ENCODE measurements around the gene CCNB1.

The CCNB1 gene

DNA sequence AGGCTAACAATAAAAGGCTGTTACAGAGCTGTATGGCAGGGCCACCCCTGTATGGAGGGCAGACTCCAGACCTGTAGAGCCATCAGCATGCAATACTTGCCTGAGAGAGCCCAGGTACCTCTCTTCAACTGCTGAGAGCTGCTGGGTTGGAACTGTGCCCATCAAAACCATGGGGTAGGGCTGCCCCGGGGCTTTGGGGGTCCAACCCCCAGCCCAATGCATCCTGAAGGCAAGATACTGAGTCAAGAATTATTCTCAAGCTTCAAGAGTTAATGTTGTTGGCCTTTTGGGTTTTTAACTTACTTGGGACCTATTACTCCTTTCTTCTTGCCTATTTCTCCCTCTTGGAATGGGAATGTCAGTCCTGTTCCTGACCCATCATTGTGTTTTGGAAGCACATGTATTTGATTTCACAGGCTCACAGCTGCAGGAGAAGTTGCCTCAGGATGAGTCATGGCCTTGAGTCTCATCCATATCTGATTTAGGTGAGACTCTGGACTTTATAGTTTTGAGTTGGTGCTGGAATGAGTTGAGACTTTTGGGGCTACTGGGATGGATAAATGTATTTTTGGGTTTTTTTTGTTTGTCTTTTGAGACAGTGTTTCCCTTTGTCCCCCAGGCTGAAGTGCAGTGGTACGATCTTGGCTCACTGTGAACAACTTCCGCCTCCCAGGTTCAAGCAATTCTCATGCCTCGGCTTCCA is 46.7 kb downstream of the CCNB1 start:
- no peak for TF ChIP-seq TCF12 (IDR thresholded peaks at IDR 0.05; ENCODE audit: low read depth)
- TF ChIP-seq, protein P1, sequence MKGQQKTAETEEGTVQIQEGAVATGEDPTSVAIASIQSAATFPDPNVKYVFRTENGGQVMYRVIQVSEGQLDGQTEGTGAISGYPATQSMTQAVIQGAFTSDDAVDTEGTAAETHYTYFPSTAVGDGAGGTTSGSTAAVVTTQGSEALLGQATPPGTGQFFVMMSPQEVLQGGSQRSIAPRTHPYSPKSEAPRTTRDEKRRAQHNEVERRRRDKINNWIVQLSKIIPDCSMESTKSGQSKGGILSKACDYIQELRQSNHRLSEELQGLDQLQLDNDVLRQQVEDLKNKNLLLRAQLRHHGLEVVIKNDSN (IDR thresholded peaks at IDR 0.05) = no peak
- no peak for TF ChIP-seq ZBTB7A (IDR thresholded peaks at IDR 0.05; ENCODE audit: low read depth)
- no peak for TF ChIP-seq CREB1 (IDR thresholded peaks at IDR 0.05; ENCODE audit: low read depth)
- TF ChIP-seq RAD21 (IDR thresholded peaks at IDR 0.05; ENCODE audit: low read depth) = no peak
- TF ChIP-seq EP300 (IDR thresholded peaks at IDR 0.05; ENCODE audit: borderline replicate concordance) = no peak
- TF ChIP-seq CEBPB (IDR thresholded peaks at IDR 0.05) = no peak
- TF ChIP-seq NFIC (IDR thresholded peaks at IDR 0.05) = no peak
- no peak for TF ChIP-seq YY1 (IDR thresholded peaks at IDR 0.05; ENCODE audit: low read depth)
- TF ChIP-seq, protein P2, sequence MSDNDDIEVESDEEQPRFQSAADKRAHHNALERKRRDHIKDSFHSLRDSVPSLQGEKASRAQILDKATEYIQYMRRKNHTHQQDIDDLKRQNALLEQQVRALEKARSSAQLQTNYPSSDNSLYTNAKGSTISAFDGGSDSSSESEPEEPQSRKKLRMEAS (IDR thresholded peaks at IDR 0.05) = no peak
- TF ChIP-seq, protein P3, sequence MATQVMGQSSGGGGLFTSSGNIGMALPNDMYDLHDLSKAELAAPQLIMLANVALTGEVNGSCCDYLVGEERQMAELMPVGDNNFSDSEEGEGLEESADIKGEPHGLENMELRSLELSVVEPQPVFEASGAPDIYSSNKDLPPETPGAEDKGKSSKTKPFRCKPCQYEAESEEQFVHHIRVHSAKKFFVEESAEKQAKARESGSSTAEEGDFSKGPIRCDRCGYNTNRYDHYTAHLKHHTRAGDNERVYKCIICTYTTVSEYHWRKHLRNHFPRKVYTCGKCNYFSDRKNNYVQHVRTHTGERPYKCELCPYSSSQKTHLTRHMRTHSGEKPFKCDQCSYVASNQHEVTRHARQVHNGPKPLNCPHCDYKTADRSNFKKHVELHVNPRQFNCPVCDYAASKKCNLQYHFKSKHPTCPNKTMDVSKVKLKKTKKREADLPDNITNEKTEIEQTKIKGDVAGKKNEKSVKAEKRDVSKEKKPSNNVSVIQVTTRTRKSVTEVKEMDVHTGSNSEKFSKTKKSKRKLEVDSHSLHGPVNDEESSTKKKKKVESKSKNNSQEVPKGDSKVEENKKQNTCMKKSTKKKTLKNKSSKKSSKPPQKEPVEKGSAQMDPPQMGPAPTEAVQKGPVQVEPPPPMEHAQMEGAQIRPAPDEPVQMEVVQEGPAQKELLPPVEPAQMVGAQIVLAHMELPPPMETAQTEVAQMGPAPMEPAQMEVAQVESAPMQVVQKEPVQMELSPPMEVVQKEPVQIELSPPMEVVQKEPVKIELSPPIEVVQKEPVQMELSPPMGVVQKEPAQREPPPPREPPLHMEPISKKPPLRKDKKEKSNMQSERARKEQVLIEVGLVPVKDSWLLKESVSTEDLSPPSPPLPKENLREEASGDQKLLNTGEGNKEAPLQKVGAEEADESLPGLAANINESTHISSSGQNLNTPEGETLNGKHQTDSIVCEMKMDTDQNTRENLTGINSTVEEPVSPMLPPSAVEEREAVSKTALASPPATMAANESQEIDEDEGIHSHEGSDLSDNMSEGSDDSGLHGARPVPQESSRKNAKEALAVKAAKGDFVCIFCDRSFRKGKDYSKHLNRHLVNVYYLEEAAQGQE (IDR thresholded peaks at IDR 0.05; ENCODE audit: low read depth) = no peak
- TF ChIP-seq FOXM1 (IDR thresholded peaks at IDR 0.05; ENCODE audit: borderline replicate concordance, low read depth) = no peak
- no peak for TF ChIP-seq TAF1 (IDR thresholded peaks at IDR 0.05; ENCODE audit: low read depth)
- no peak for TF ChIP-seq TEAD4 (IDR thresholded peaks at IDR 0.05)
- no peak for TF ChIP-seq EGR1 (IDR thresholded peaks at IDR 0.05)

DNA sequence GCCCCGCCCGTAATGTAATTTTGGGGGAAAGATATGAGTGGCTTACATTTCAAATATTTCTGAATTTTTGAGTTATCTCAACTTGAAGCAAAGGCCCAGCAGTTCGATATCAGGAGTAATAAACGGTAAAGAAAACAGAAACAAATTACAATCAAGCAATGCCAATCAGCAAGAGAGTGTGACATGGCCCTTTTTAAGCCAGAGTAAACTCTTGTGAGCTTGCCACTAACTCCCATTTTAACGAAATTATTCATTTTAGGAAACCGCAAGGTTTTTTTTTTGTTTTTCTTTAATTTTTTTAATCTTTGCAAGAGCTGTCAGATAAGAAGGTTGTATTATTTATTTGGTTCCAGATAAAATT is 50.2 kb downstream of the CCNB1 start:
- TF ChIP-seq EP300 (IDR thresholded peaks at IDR 0.05; ENCODE audit: borderline replicate concordance) = no peak
- TF ChIP-seq, protein P1 (IDR thresholded peaks at IDR 0.05) = no peak
- TF ChIP-seq TCF12 (IDR thresholded peaks at IDR 0.05; ENCODE audit: low read depth) = no peak
- TF ChIP-seq CREB1 (IDR thresholded peaks at IDR 0.05; ENCODE audit: low read depth) = no peak
- no peak; the same call in 1 of the 2 replicates for TF ChIP-seq ZBTB7A (IDR thresholded peaks at IDR 0.05; ENCODE audit: low read depth)
- no peak for TF ChIP-seq NFIC (IDR thresholded peaks at IDR 0.05)
- no peak for TF ChIP-seq YY1 (IDR thresholded peaks at IDR 0.05; ENCODE audit: low read depth)

DNA sequence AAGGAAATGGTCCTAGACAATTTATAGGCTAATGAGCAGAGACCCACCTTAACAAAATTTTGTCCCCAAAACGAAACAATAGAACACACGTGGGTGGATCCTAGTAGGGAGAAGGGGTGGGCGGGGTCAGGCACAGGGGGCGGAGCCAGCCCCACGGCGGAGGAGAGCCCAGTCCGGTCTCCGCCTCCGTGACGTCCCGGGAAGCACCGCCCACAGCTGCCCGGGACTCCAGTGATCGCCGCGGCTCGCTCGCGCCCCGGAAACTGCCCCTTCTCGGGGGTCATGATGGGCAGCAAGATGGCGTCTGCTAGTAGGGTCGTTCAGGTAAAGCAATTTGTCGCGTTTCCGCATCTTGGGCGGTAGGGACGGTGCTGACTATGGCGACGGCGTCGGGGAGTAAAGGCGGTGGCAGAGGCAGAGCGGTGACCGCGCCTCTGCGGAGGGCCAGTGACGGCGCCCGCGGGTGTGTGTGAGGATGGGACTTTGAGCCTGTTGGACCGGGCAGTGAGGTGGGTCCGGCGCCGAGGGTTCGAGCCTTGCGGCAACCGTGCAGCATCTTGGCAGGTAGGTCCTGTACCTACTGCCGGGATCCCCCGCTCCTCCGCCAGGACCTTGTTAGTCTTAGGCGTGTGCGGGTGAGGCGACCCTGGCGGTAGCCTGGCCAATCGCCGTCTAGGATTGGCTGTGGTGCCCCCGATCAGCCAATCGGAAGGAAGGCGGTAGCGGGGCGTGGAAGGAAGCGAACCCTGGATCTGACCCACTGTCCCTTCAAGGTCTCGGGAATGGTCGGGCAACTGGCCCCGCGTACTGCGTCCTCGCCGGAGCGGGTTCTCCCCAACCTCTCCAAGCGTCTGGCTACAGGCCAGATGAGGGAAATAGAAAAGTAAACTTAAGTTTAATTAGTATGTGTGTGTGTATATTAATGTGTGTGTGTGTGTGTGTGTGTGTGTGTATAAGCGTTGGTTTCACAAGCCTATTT is 50.9 kb downstream of the CCNB1 start:
- TF ChIP-seq EP300 (IDR thresholded peaks at IDR 0.05; ENCODE audit: borderline replicate concordance) (peak; percentile 30; the same call in 1 of the 2 replicates), YY1 (IDR thresholded peaks at IDR 0.05; ENCODE audit: low read depth) (peak; percentile 92), NFIC (IDR thresholded peaks at IDR 0.05) (peak; percentile 4; the same call in 1 of the 2 replicates), CEBPB (IDR thresholded peaks at IDR 0.05) (no peak), EGR1 (IDR thresholded peaks at IDR 0.05) (no peak; the same call in 1 of the 2 replicates), TCF12 (IDR thresholded peaks at IDR 0.05; ENCODE audit: low read depth) (peak; percentile 26; the same call in 1 of the 2 replicates), TAF1 (IDR thresholded peaks at IDR 0.05; ENCODE audit: low read depth) (peak; percentile 52; the same call in 1 of the 2 replicates), TEAD4 (IDR thresholded peaks at IDR 0.05) (no peak), FOXM1 (IDR thresholded peaks at IDR 0.05; ENCODE audit: borderline replicate concordance, low read depth) (0 out of 2 replicates have a peak, but pooled peaks have one; percentile 11)
- TF ChIP-seq, protein P3 (IDR thresholded peaks at IDR 0.05; ENCODE audit: low read depth) = no peak
- TF ChIP-seq, protein P2 (IDR thresholded peaks at IDR 0.05) = peak; percentile 45

DNA sequence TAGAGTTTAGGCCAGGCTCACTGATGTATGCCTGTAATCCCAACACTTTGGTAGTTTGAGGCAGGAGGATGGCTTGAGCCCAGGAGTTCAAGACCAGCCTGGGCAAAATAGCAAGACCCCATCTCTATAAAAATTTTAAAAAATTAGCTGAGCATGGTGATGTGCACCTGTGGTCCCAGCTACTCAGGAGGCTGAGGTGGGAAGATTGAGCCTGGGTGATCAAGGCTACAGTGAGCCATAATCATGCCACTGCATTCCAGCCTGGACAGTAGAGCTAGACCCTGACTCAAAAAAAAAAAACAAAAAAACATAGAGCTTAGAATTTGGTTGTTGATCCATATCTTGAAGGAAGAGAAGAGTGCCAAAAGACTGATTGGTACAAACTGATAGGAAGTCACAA is 53.0 kb downstream of the CCNB1 start:
- TF ChIP-seq, protein P3 (IDR thresholded peaks at IDR 0.05; ENCODE audit: low read depth) = no peak
- TF ChIP-seq NFIC (IDR thresholded peaks at IDR 0.05) (no peak), TCF12 (IDR thresholded peaks at IDR 0.05; ENCODE audit: low read depth) (no peak), RAD21 (IDR thresholded peaks at IDR 0.05; ENCODE audit: low read depth) (no peak), CEBPB (IDR thresholded peaks at IDR 0.05) (no peak), TEAD4 (IDR thresholded peaks at IDR 0.05) (no peak), CREB1 (IDR thresholded peaks at IDR 0.05; ENCODE audit: low read depth) (no peak), EP300 (IDR thresholded peaks at IDR 0.05; ENCODE audit: borderline replicate concordance) (no peak)
- TF ChIP-seq, protein P2 (IDR thresholded peaks at IDR 0.05) = no peak
- TF ChIP-seq, protein P1 (IDR thresholded peaks at IDR 0.05) = no peak

Data from Ishikawa (cell line).